Neural cell (in vitro differentiated cells): Measurements from ENCODE around the gene IPO9. TPM values are rescaled to one million over a fixed set of nuclear protein-coding genes. Genes with fewer than 3 reads are reported as not detected.

Experiments used
- H2AFZ ChIP-seq: fragments of 200-600, 300-800 bp; sonication (generic), shearing (Covaris generic); 2 replicates; pipeline ENCODE4 v1.6.0; 2014; ENCODE audit warnings: low read depth, mild to moderate bottlenecking, antibody characterized with exemption, low read length, moderate library complexity
- H3F3A ChIP-seq: fragments of 200-600 bp; shearing (Covaris generic); 2 replicates; pipeline ENCODE4 v1.6.1; 2016; ENCODE audit warnings: mild to moderate bottlenecking, moderate library complexity, mixed read lengths, antibody characterized with exemption, low read length; ENCODE audit not compliant: insufficient read depth, poor library complexity, severe bottlenecking
- H3K27ac ChIP-seq: fragments of 200-600, 300-800 bp; sonication (generic), shearing (Covaris generic); 2 replicates; pipeline ENCODE4 v1.5.1; 2014; ENCODE audit warnings: mild to moderate bottlenecking, low read length, moderate library complexity
- H3K27me3 ChIP-seq: fragments of 300-800, 200-600 bp; sonication (generic), shearing (Covaris generic); 2 replicates; pipeline ENCODE4 v1.6.0; 2014; ENCODE audit warnings: mild to moderate bottlenecking, low read depth, low read length, moderate library complexity; ENCODE audit not compliant: insufficient read depth
- H3K36me3 ChIP-seq: fragments of 300-800, 200-600 bp; sonication (generic), shearing (Covaris generic); 2 replicates; pipeline ENCODE4 v1.5.1; 2014; ENCODE audit warnings: mild to moderate bottlenecking, antibody characterized with exemption, low read length, moderate library complexity; ENCODE audit not compliant: insufficient read depth
- H3K4me2 ChIP-seq: fragments of 300-800, 200-600 bp; sonication (generic), shearing (Covaris generic); 2 replicates; pipeline ENCODE4 v1.6.0; 2014; ENCODE audit warnings: mild to moderate bottlenecking, low read length
- H3K4me3 ChIP-seq: fragments of 300-800, 200-600 bp; sonication (generic), shearing (Covaris generic); 2 replicates; pipeline ENCODE4 v1.5.1; 2014; ENCODE audit warnings: mild to moderate bottlenecking, low read length, moderate library complexity
- H3K79me2 ChIP-seq: fragments of 200-600 bp; shearing (Covaris generic); replicated peaks from 2 replicates; pipeline ENCODE4 v1.6.0; 2014; ENCODE audit warnings: mild to moderate bottlenecking, low read length, moderate library complexity; ENCODE audit not compliant: insufficient read depth
- H3K9ac ChIP-seq: fragments of 300-800, 200-600 bp; sonication (generic), shearing (Covaris generic); 2 replicates; pipeline ENCODE4 v1.6.1; 2016; ENCODE audit warnings: mild to moderate bottlenecking, low read length, mixed read lengths
- H3K9me2 ChIP-seq: fragments of 200-600 bp; shearing (Covaris generic); 2 replicates; pipeline ENCODE4 v1.6.1; 2016; ENCODE audit warnings: mild to moderate bottlenecking, low read length, mixed read lengths; ENCODE audit not compliant: insufficient read depth
- H3K9me3 ChIP-seq: fragments of 200-600, 300-800 bp; sonication (generic), shearing (Covaris generic); 2 replicates; pipeline ENCODE4 v1.6.1; 2016; ENCODE audit warnings: mild to moderate bottlenecking, mixed run types, low read length, moderate library complexity, mixed read lengths
- H4K20me1 ChIP-seq: fragments of 200-600 bp; shearing (Covaris generic); 2 replicates; pipeline ENCODE4 v1.6.1; 2016; ENCODE audit warnings: mild to moderate bottlenecking, mixed run types; ENCODE audit not compliant: insufficient read depth
- EP300 ChIP-seq: fragments of 450-650 bp; conservative IDR thresholded peaks from 2 replicates; pipeline ENCODE4 v1.6.1; 2014; ENCODE audit warnings: antibody characterized with exemption, mild to moderate bottlenecking, moderate library complexity; ENCODE audit not compliant: poor library complexity, severe bottlenecking
- EZH2 ChIP-seq: fragments of 200-600, 300-800 bp; shearing (Covaris generic), sonication (generic); IDR thresholded peaks from 2 replicates; pipeline ENCODE4 v1.6.1; 2014; ENCODE audit warnings: antibody characterized with exemption, low read length, borderline replicate concordance, mild to moderate bottlenecking; ENCODE audit not compliant: insufficient read depth, poor library complexity, severe bottlenecking
- MXI1 ChIP-seq: fragments of 450-650 bp; conservative IDR thresholded peaks from 2 replicates; pipeline ENCODE4 v1.6.1; 2014; ENCODE audit warnings: antibody characterized with exemption, mild to moderate bottlenecking; ENCODE audit not compliant: poor library complexity, severe bottlenecking
- POLR2AphosphoS5 ChIP-seq: IDR thresholded peaks from 2 replicates; pipeline ENCODE4 v1.6.1; 2012
- RAD21 ChIP-seq: fragments of 450-650 bp; conservative IDR thresholded peaks from 2 replicates; pipeline ENCODE4 v1.6.1; 2014; ENCODE audit warnings: antibody characterized with exemption, mild to moderate bottlenecking, moderate library complexity
- SMC3 ChIP-seq: fragments of 450-650 bp; conservative IDR thresholded peaks from 2 replicates; pipeline ENCODE4 v1.6.1; 2014; ENCODE audit warnings: antibody characterized with exemption, mild to moderate bottlenecking, moderate library complexity; ENCODE audit not compliant: poor library complexity
- TAF1 ChIP-seq: IDR thresholded peaks from 2 replicates; pipeline ENCODE4 v1.6.1; 2012; ENCODE audit warnings: low read depth
- polyA plus RNA-seq: library from polyadenylated mRNA; depleted of rRNA; stranded (reverse); fragments of >200 nt; gene quantifications from 2 replicates; pipeline ENCODE4 v1.2.3, GENCODE V29; 2014
- TF ChIP-seq, protein P1 (sequence below): fragments of 450-650 bp; IDR thresholded peaks from 2 replicates; pipeline ENCODE4 v1.5.1; 2014; ENCODE audit warnings: antibody characterized with exemption, mild to moderate bottlenecking, moderate library complexity; ENCODE audit not compliant: poor library complexity, severe bottlenecking
- TF ChIP-seq, protein P2 (sequence below): IDR thresholded peaks from 2 replicates; pipeline ENCODE4 v1.6.1; 2012; ENCODE audit warnings: borderline replicate concordance

Gene IPO9
- polyA plus RNA-seq, 1 donor from 2014 or later = 45.0 TPM

DNA sequence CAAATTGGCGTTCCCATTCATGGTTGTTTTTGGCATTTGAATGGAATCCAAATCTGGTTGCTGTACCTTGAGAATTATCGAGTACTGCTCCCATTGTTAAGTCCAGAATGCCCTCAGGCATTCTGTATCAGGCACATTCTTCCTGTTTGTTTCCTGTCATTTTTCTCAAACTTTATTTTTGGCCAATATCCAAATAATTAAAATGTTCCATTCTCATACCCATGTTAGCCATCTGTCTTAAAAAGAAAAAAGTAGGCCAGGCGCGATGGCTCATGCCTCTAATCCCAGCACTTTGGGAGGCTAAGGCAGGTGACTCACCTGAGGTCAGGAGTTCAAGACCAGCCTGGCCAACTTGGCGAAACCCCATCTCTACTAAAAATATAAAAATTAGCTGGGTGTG lies 30.5 kb downstream of the IPO9 start:
- Histone ChIP-seq H3F3A (no peaks in the 10 kb centered on the region), H3K9me2 (no peaks in the 10 kb centered on the region), H3K27me3 (no peaks in the 10 kb centered on the region), H4K20me1 (no peaks in the 10 kb centered on the region), H3K4me3 (no peak overlapping the region), H3K4me2 (no peak overlapping the region), H2AFZ (no peak overlapping the region), H3K9ac (no peak overlapping the region), H3K27ac (no peak overlapping the region), H3K9me3 (no peaks in the 10 kb centered on the region), H3K36me3 (peaks cover 5% of the 10 kb centered on the region), H3K79me2 (no peaks in the 10 kb centered on the region)
- TF ChIP-seq POLR2AphosphoS5 (no peak), MXI1 (no peak)

DNA sequence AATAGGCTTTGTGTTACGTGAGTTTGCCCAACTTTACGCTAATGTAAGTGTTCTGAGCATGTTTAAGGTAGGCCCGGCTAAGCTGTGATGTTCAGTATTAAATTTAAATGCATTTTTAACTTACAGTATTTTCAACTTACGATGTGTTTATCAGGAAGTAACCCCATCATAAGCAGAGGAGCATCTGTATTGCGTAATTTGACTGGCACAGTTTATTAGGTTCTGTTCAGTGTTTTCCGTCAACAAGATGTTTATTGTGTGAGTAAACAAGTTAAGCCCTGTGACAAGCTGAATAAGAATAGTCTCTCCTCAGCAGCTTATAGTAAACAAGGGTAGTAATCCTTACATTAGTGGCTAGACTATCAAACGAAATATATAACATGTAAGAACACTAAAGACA lies 32.5 kb downstream of the IPO9 start:
- no peaks in the 10 kb centered on the region for H3K9me3 ChIP-seq
- H3F3A ChIP-seq = no peaks in the 10 kb centered on the region
- no peaks in the 10 kb centered on the region for H3K27me3 ChIP-seq
- no peak overlapping the region for H3K4me2 ChIP-seq
- H3K36me3 ChIP-seq = peaks cover 7% of the 10 kb centered on the region
- H3K9me2 ChIP-seq = no peaks in the 10 kb centered on the region
- H2AFZ ChIP-seq = no peak overlapping the region
- H3K79me2 ChIP-seq = no peaks in the 10 kb centered on the region
- no peak overlapping the region for H3K27ac ChIP-seq
- no peaks in the 10 kb centered on the region for H4K20me1 ChIP-seq
- H3K4me3 ChIP-seq = no peak overlapping the region
- no peak overlapping the region for H3K9ac ChIP-seq
- TF ChIP-seq TAF1 (no peak), EP300 (no peak), SMC3 (no peak), MXI1 (no peak), RAD21 (no peak), EZH2 (no peak), POLR2AphosphoS5 (no peak)
- TF ChIP-seq, protein P1, sequence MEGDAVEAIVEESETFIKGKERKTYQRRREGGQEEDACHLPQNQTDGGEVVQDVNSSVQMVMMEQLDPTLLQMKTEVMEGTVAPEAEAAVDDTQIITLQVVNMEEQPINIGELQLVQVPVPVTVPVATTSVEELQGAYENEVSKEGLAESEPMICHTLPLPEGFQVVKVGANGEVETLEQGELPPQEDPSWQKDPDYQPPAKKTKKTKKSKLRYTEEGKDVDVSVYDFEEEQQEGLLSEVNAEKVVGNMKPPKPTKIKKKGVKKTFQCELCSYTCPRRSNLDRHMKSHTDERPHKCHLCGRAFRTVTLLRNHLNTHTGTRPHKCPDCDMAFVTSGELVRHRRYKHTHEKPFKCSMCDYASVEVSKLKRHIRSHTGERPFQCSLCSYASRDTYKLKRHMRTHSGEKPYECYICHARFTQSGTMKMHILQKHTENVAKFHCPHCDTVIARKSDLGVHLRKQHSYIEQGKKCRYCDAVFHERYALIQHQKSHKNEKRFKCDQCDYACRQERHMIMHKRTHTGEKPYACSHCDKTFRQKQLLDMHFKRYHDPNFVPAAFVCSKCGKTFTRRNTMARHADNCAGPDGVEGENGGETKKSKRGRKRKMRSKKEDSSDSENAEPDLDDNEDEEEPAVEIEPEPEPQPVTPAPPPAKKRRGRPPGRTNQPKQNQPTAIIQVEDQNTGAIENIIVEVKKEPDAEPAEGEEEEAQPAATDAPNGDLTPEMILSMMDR = no peak
- TF ChIP-seq, protein P2, sequence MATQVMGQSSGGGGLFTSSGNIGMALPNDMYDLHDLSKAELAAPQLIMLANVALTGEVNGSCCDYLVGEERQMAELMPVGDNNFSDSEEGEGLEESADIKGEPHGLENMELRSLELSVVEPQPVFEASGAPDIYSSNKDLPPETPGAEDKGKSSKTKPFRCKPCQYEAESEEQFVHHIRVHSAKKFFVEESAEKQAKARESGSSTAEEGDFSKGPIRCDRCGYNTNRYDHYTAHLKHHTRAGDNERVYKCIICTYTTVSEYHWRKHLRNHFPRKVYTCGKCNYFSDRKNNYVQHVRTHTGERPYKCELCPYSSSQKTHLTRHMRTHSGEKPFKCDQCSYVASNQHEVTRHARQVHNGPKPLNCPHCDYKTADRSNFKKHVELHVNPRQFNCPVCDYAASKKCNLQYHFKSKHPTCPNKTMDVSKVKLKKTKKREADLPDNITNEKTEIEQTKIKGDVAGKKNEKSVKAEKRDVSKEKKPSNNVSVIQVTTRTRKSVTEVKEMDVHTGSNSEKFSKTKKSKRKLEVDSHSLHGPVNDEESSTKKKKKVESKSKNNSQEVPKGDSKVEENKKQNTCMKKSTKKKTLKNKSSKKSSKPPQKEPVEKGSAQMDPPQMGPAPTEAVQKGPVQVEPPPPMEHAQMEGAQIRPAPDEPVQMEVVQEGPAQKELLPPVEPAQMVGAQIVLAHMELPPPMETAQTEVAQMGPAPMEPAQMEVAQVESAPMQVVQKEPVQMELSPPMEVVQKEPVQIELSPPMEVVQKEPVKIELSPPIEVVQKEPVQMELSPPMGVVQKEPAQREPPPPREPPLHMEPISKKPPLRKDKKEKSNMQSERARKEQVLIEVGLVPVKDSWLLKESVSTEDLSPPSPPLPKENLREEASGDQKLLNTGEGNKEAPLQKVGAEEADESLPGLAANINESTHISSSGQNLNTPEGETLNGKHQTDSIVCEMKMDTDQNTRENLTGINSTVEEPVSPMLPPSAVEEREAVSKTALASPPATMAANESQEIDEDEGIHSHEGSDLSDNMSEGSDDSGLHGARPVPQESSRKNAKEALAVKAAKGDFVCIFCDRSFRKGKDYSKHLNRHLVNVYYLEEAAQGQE = no peak

DNA sequence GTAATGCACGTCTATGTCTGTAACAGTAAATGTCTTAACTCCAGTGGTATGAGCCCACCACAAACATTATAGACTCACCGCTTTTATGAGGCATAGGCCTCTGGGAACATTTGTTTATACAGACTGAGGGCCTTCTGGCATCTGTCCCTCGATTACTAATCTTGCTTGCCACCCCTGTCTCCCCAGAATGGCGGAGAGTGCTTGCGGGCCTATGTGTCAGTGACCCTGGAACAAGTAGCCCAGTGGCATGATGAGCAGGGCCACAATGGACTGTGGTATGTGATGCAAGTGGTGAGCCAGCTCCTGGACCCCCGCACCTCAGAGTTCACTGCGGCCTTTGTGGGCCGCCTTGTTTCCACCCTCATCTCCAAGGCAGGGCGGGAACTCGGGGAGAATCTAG lies 41.4 kb downstream of the IPO9 start:
- Histone ChIP-seq H3K9ac (no peak overlapping the region), H3K79me2 (no peaks in the 10 kb centered on the region), H4K20me1 (no peaks in the 10 kb centered on the region), H3K9me2 (no peaks in the 10 kb centered on the region), H3K4me3 (no peak overlapping the region), H3K36me3 (peaks cover 36% of the 10 kb centered on the region), H3K27ac (no peak overlapping the region), H3F3A (no peaks in the 10 kb centered on the region), H3K4me2 (no peak overlapping the region), H3K9me3 (no peaks in the 10 kb centered on the region), H2AFZ (no peak overlapping the region), H3K27me3 (no peaks in the 10 kb centered on the region)
- TF ChIP-seq MXI1 (no peak), EP300 (no peak), TAF1 (no peak), SMC3 (no peak), RAD21 (no peak), EZH2 (no peak), POLR2AphosphoS5 (no peak)
- TF ChIP-seq, protein P2 = no peak
- TF ChIP-seq, protein P1 = no peak
